Inferior parietal cortex (tissue), 1 donor: ENCODE data around the gene FNDC5.

Experiments
- DNase-seq: peaks from one replicate; pipeline ENCODE4 v3.0.0-alpha.2; 2016; ENCODE audit errors: extremely low spot score

FNDC5 gene

DNA sequence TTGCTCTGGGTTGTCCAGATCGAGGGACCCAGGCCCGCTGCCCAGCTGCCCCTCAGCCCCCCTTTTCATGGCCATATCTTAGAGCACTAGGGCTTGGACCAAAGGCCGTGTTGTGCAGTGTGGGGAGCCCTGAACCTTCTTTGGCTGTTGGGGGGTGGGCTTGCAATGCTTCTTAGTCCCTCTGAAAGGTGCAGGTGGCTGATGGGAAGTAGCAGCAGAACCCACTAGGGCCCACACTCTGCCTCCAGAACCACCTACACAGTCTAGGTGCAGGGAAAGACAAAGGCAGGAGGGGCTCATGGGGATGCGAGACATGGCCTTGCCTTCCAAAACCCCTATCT is 13.3 kb upstream of the FNDC5 start:
- no peak for DNase-seq

- no peak for DNase-seq
Measured at GRCh38 chr1:32883338-32884031, 12.8 kb upstream of the FNDC5 start.

GRCh38 chr1:32881871-32882850 is 11.4 kb upstream of the FNDC5 start:
- DNase-seq = no peak

- DNase-seq = no peak
Measured at GRCh38 chr1:32881291-32881690, 10.6 kb upstream of the FNDC5 start.

DNA sequence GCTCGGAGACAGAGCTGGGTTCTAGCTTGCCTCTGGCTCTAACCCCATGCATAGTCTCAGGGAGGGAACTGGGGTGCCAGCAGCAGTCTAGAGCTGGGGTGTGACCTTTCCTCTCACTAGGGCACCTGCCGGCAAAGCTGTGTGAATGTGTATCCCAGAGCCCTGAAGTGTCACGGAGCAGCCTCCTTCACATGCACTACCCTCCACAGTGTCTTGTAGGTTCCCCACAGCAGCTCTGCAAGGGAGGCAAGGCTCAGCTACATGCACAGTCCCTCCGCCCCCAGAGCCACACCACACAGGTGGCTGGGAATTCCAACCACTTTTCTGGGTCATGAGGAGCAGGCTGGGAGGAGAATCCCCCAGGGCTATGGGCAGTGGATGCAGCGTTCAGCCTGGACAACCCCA is 7.9 kb upstream of the FNDC5 start:
- no peak for DNase-seq

DNA sequence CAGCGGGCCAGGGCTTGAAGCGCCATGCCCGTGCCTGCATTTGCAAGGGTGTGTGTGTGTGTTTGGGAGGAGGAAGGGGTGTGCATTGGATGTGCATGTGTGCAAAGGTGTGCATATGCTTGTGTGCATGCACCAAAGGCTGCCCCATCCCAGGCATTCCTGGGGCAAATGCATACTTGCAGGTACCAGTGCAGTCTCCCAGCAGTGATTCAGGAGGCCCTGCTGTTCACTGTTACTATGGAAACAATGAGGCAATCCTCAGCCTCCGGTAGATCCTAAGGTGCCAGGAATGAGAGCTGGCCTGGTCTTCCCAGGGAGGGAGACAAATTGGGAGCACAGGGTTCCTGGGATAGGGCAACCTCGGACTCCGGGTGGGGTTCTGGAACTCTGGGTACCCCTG is 7.5 kb upstream of the FNDC5 start:
- DNase-seq = no peak

DNA sequence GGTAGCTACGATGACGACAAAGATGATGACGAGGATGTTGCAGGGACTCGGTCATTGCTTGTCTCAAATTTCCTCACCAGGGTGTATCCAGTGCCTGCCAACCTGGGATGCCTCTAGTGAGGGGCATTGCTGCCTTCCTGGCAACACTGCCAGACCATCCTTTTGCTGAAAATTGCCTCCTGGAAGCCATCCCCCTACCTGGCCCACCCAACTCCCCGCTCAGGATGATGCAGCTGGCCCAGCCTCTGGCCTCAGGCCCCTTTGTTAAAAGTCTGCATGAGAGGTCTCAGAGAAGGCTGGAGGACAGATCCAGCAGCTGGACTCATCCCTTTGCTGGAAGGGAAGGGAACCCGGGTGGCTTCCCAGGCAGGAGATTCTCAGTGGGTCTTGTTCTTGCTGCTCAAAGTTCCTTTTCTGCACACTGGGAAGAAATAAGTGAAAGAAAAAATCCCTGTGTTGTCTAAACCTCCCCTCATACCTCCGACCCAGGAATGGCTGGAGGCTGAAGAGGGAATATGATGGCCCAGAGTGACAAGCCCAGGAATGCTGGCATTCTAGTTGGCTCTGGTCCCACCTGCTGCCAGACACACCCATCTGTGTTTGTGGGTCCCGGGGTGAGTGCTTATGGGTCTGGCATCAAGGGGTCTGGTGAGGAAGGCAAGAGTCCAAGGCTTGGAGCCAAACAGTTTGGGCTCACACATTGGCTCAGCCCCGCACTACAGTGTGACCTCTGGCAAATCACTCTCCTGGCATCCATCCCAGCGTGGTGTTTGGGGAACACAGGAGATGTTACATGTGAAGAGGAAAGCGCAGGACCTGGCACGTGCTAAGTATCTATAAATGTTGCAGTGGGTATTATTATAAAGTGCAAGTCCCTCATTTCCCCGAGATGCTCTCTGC is 6.7 kb upstream of the FNDC5 start:
- no peak for DNase-seq

- no peak for DNase-seq
Measured at GRCh38 chr1:32876341-32877210, 5.9 kb upstream of the FNDC5 start.

DNA sequence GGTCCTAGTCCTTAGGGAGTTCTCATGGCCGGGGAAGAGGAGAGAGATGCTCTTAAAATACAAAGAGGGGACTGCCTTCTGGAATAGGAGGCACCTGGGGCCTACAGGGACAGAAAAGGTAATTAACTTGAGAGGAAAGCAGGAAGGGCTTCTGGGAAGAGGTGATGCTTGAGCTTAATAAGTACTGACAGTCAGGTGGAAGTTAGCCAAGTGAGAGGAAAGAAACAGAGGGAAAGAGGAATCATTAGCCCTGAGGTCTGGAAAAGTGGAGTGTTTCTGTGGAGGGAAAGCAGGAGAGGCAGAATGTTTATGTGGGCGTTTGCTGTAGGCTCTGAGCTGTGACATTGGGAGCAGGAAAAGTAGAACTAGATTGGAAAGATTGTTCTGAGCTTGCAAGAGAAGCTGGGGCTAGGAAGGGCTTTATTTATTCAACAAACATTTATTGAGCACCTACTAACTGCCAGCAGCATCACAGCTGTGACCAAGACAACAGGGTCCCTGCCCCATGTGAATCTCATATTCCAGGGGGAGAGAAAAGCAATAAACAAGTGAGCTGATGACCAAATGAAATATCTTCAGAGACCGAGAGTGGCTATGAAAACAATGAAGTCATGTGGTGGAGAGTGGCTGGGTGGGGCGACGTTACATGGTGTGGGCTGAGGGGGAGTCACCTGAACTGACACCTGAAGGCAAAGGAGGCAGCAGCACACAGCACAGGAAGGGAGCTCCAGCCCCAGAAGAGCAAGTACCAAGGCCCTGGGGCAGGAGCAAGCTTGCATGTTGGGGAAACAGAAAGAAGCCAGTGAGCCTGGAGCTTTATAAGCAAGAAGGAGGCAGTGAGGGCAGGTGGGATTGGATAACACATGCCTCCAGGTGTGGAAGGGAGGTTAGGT is 4.4 kb upstream of the FNDC5 start:
- DNase-seq = no peak

GRCh38 chr1:32873484-32873883 is 2.8 kb upstream of the FNDC5 start:
- DNase-seq = no peak

- DNase-seq = no peak
Measured at GRCh38 chr1:32872192-32872460, 1.4 kb upstream of the FNDC5 start.

DNA sequence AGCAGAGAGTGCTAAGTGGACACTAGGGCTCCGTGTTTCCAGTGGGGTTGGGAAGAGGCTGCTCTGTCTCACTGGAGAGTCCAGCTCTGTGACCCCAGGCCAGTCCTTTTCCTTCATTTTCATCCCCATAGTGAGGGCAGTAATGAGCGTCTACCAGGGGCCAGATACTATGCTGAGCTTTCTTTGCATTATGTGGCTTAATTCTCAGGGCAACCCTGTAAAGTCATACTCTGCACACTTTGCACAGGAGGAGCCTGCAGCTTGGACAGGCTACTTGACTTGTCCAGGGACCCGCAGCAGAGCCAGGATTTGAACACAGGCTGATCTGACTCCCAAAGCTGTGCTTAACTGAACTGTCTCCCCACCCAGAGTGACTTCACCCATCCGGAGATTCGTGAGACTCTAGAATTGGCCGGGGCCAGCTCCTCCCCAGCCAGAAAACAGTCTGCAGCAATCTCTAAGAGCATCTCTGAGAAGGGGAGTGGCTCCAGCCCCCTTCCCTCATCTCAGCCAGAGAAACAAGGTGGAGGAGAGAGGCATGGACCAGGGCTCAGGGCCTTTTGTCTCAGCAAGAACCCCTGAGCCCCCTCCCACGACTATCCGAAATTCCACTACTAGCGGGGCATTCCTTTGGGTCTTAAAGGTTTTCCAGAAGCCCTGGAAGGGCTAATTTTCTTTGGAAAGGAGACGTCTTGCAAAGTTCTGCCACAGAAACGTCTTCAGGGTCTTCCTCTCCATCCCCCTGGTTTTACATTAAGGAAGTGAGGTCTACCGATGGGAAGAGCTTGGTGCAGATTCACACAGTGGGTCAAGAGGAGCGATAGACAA is 866 bp upstream of the FNDC5 start:
- DNase-seq = no peak

DNA sequence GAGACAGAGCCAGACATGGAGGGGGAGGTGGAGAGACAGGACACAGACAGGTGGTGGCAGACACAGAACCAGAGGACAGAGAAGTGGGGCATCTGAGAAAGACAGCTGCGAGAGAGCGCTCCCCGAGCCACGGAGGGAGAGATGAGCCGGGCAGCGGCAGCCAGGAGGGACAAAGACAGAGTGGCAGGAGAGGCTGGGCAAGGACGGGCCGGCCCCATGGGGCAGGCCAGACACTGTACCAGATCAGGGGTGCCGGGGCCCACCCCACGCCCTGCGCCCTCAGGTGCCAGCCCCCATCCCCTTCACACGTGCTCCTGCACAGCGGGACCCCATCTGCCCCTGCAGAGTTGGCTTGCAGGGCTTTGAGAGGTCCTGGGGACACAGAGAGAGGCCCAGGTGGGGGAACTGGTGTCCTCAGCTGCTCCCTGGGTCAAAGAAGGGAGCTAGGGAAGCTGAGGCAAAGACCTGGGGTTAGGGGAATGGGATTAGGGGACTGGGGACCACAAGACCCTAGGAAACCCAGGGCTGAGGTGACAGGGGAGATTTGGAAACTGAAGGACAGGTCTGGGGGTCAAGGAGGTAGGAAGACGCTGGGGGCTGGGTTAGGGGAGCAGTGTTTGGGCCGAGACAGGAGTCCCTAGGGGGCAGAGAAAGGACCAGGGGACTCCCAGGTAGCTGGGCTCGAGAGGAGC is 643 bp downstream of the FNDC5 start:
- no peak for DNase-seq

DNA sequence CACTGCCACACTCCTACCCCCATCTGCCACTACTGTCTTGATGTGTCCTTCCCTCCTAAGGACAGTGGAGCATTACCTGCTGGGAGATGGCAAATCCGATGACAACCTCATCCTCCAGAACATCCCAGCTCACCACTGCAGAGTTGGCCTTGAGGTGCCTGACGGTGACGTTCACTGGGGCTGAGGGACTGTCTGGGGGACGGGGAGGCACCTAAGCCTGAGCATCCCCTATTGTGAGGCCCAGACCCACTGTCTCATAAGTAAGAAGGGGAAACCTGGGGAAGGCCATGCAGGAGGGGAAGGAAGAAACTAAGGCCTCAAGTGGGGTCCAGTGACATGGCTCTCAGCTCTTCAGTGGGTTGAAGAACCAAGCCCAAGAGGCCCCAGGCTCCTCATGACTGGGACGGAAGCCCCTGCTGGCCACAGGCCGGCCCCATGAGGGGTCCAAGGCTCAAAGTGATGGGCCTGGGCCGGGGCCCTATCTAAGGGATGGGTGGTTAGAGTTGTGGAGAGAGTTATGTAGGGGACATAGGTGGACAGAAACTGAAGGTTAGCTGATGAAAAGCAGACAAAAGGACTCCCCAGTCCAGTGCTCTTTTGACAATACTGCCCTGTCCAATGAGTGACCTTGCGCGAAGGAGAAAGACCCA is 1.8 kb downstream of the FNDC5 start:
- no peak for DNase-seq

DNA sequence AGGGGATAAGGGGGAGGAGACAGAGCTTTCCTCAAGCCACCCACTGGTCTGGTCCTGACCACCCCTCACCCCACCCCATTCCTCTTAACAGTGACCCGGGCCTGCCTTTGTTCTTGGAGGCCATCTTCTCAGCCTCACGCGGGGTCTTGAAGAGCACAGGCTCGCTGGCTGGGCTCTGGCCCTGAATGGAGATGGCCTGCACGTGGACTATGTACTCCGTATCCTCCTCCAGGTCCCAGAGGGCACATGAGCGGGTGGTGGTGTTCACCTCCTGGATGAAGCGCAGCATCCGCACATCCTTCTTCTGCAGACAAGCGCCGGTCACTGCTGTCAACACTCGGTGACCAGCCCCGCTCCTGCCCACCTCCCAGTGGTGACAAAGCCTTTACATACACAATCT is 2.6 kb downstream of the FNDC5 start:
- no peak for DNase-seq

GRCh38 chr1:32867671-32868070 is 3.0 kb downstream of the FNDC5 start:
- no peak for DNase-seq

DNA sequence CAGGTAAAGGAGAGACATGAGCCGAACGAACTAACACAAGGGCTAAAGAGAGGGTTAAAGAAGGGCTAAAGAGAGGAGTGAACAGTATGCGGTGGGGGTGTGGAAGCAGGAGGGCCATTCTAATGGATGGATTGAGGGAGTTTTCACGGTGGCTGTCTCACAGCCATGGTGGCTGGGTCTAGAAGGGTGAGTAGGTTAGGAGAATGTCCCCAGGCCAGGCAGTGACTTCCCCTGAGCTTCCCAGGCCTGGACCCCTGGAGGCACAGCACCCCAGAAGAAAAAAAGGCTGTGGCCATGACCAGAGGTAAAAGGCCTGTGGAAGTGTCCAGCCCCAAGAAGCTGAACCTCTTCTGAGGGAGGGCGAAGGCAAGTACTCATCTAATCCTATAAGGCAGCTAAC is 3.6 kb downstream of the FNDC5 start:
- no peak for DNase-seq

GRCh38 chr1:32865639-32866405 is 4.9 kb downstream of the FNDC5 start:
- DNase-seq = no peak
